ENCODE results near the gene PACS2.

PACS2 gene

GRCh38 chr14:105349992-105350391, 35.4 kb downstream of the PACS2 start:
- H3K9ac ChIP-seq (ENCODE audit: low read depth, low read length), result no peak overlapping the region
- peaks cover 4% of the 10 kb centered on the region for H3K4me1 ChIP-seq (ENCODE audit: control insufficient read depth, insufficient read depth, low read length)
- no peaks in the 10 kb centered on the region for H3K9me3 ChIP-seq (replicated peaks; ENCODE audit: low read length)
- H3K36me3 ChIP-seq (ENCODE audit: insufficient read depth, low read length), result peaks cover 2% of the 10 kb centered on the region
- H3K27me3 ChIP-seq (ENCODE audit: control insufficient read depth, insufficient read depth, low read length), result no peaks in the 10 kb centered on the region
- H3K4me2 ChIP-seq (ENCODE audit: low read length), result no peak overlapping the region
- H3K4me3 ChIP-seq (ENCODE audit: low read length), result no peak overlapping the region

GRCh38 chr14:105350450-105351244, 36.1 kb downstream of the PACS2 start:
- H3K9ac ChIP-seq (ENCODE audit: low read depth, low read length), result no peak overlapping the region
- no peaks in the 10 kb centered on the region for H3K9me3 ChIP-seq (replicated peaks; ENCODE audit: low read length)
- H3K4me2 ChIP-seq (ENCODE audit: low read length), result no peak overlapping the region
- H3K27me3 ChIP-seq (ENCODE audit: control insufficient read depth, insufficient read depth, low read length), result no peaks in the 10 kb centered on the region
- no peak overlapping the region for H3K4me3 ChIP-seq (ENCODE audit: low read length)
- H3K4me1 ChIP-seq (ENCODE audit: control insufficient read depth, insufficient read depth, low read length), result peaks cover 4% of the 10 kb centered on the region
- H3K36me3 ChIP-seq (ENCODE audit: insufficient read depth, low read length), result peaks cover 6% of the 10 kb centered on the region

- H3K27me3 ChIP-seq (ENCODE audit: control insufficient read depth, insufficient read depth, low read length), result no peaks in the 10 kb centered on the region
- H3K4me2 ChIP-seq (ENCODE audit: low read length), result no peak overlapping the region
- peaks cover 4% of the 10 kb centered on the region for H3K4me1 ChIP-seq (ENCODE audit: control insufficient read depth, insufficient read depth, low read length)
- H3K36me3 ChIP-seq (ENCODE audit: insufficient read depth, low read length), result peaks cover 6% of the 10 kb centered on the region
- H3K4me3 ChIP-seq (ENCODE audit: low read length), result no peak overlapping the region
- no peaks in the 10 kb centered on the region for H3K9me3 ChIP-seq (replicated peaks; ENCODE audit: low read length)
- H3K9ac ChIP-seq (ENCODE audit: low read depth, low read length), result no peak overlapping the region
Measured at GRCh38 chr14:105351410-105351809, 36.9 kb downstream of the PACS2 start.

- no peak overlapping the region for H3K9ac ChIP-seq (ENCODE audit: low read depth, low read length)
- H3K9me3 ChIP-seq (replicated peaks; ENCODE audit: low read length), result no peaks in the 10 kb centered on the region
Measured at GRCh38 chr14:105351920-105352851, 37.6 kb downstream of the PACS2 start.

GRCh38 chr14:105353136-105353535, 38.6 kb downstream of the PACS2 start:
- Histone ChIP-seq H3K9me3 (replicated peaks; ENCODE audit: low read length) (no peaks in the 10 kb centered on the region), H3K27me3 (ENCODE audit: control insufficient read depth, insufficient read depth, low read length) (no peaks in the 10 kb centered on the region), H3K4me2 (ENCODE audit: low read length) (no peak overlapping the region), H3K9ac (ENCODE audit: low read depth, low read length) (no peak overlapping the region), H3K36me3 (ENCODE audit: insufficient read depth, low read length) (peaks cover 6% of the 10 kb centered on the region), H3K4me1 (ENCODE audit: control insufficient read depth, insufficient read depth, low read length) (peaks cover 4% of the 10 kb centered on the region), H3K4me3 (ENCODE audit: low read length) (no peak overlapping the region)

More at GRCh38 chr14:105351920-105352851, 37.6 kb downstream of the PACS2 start:
- no peak overlapping the region for H3K4me3 ChIP-seq (ENCODE audit: low read length)
- H3K4me2 ChIP-seq (ENCODE audit: low read length), result no peak overlapping the region
- H3K36me3 ChIP-seq (ENCODE audit: insufficient read depth, low read length), result peaks cover 6% of the 10 kb centered on the region
- peaks cover 4% of the 10 kb centered on the region for H3K4me1 ChIP-seq (ENCODE audit: control insufficient read depth, insufficient read depth, low read length)
- H3K27me3 ChIP-seq (ENCODE audit: control insufficient read depth, insufficient read depth, low read length), result no peaks in the 10 kb centered on the region

GRCh38 chr14:105354541-105354940, 40.0 kb downstream of the PACS2 start:
- peaks cover 11% of the 10 kb centered on the region for H3K36me3 ChIP-seq (ENCODE audit: insufficient read depth, low read length)
- H3K9ac ChIP-seq (ENCODE audit: low read depth, low read length), result no peak overlapping the region
- H3K27me3 ChIP-seq (ENCODE audit: control insufficient read depth, insufficient read depth, low read length), result no peaks in the 10 kb centered on the region
- no peak overlapping the region for H3K4me2 ChIP-seq (ENCODE audit: low read length)
- H3K4me3 ChIP-seq (ENCODE audit: low read length), result no peak overlapping the region
- no peaks in the 10 kb centered on the region for H3K9me3 ChIP-seq (replicated peaks; ENCODE audit: low read length)
- H3K4me1 ChIP-seq (ENCODE audit: control insufficient read depth, insufficient read depth, low read length), result peaks cover 4% of the 10 kb centered on the region

GRCh38 chr14:105355049-105355575, 40.6 kb downstream of the PACS2 start:
- Histone ChIP-seq H3K4me2 (ENCODE audit: low read length) (no peak overlapping the region), H3K9me3 (replicated peaks; ENCODE audit: low read length) (no peaks in the 10 kb centered on the region), H3K27me3 (ENCODE audit: control insufficient read depth, insufficient read depth, low read length) (no peaks in the 10 kb centered on the region), H3K9ac (ENCODE audit: low read depth, low read length) (no peak overlapping the region), H3K4me1 (ENCODE audit: control insufficient read depth, insufficient read depth, low read length) (peaks cover 4% of the 10 kb centered on the region), H3K36me3 (ENCODE audit: insufficient read depth, low read length) (peaks cover 11% of the 10 kb centered on the region), H3K4me3 (ENCODE audit: low read length) (no peak overlapping the region)

- H3K4me1 ChIP-seq (ENCODE audit: control insufficient read depth, insufficient read depth, low read length), result peaks cover 4% of the 10 kb centered on the region
- no peaks in the 10 kb centered on the region for H3K27me3 ChIP-seq (ENCODE audit: control insufficient read depth, insufficient read depth, low read length)
- peaks cover 11% of the 10 kb centered on the region for H3K36me3 ChIP-seq (ENCODE audit: insufficient read depth, low read length)
- no peaks in the 10 kb centered on the region for H3K9me3 ChIP-seq (replicated peaks; ENCODE audit: low read length)
- H3K4me3 ChIP-seq (ENCODE audit: low read length), result no peak overlapping the region
- no peak overlapping the region for H3K9ac ChIP-seq (ENCODE audit: low read depth, low read length)
- H3K4me2 ChIP-seq (ENCODE audit: low read length), result no peak overlapping the region
Measured at GRCh38 chr14:105355850-105356604, 41.5 kb downstream of the PACS2 start.

- no peak overlapping the region for H3K4me3 ChIP-seq (ENCODE audit: low read length)
- peaks cover 11% of the 10 kb centered on the region for H3K36me3 ChIP-seq (ENCODE audit: insufficient read depth, low read length)
- H3K27me3 ChIP-seq (ENCODE audit: control insufficient read depth, insufficient read depth, low read length), result no peaks in the 10 kb centered on the region
- peaks cover 2% of the 10 kb centered on the region for H3K4me1 ChIP-seq (ENCODE audit: control insufficient read depth, insufficient read depth, low read length)
- H3K4me2 ChIP-seq (ENCODE audit: low read length), result no peak overlapping the region
- H3K9me3 ChIP-seq (replicated peaks; ENCODE audit: low read length), result no peaks in the 10 kb centered on the region
- H3K9ac ChIP-seq (ENCODE audit: low read depth, low read length), result no peak overlapping the region
Measured at GRCh38 chr14:105356927-105357326, 42.4 kb downstream of the PACS2 start.

- H3K36me3 ChIP-seq (ENCODE audit: insufficient read depth, low read length), result peaks cover 11% of the 10 kb centered on the region
- no peaks in the 10 kb centered on the region for H3K27me3 ChIP-seq (ENCODE audit: control insufficient read depth, insufficient read depth, low read length)
- no peak overlapping the region for H3K4me2 ChIP-seq (ENCODE audit: low read length)
- H3K4me1 ChIP-seq (ENCODE audit: control insufficient read depth, insufficient read depth, low read length), result no peaks in the 10 kb centered on the region
- H3K9ac ChIP-seq (ENCODE audit: low read depth, low read length), result no peak overlapping the region
- no peaks in the 10 kb centered on the region for H3K9me3 ChIP-seq (replicated peaks; ENCODE audit: low read length)
- H3K4me3 ChIP-seq (ENCODE audit: low read length), result no peak overlapping the region
Measured at GRCh38 chr14:105357626-105358025, 43.1 kb downstream of the PACS2 start.
